Lower leg skin (tissue), 3 donors: ENCODE results near the gene ZNF33A.

Source experiments
- POLR2A ChIP-seq, 2 donors: fragments of 450-650 bp; IDR thresholded peaks; one replicate each; pipeline ENCODE4 v1.6.1; 2016 to 2017; ENCODE audit warnings: antibody characterized with exemption in 2 of 2, mild to moderate bottlenecking in 1 of 2, moderate library complexity in 1 of 2
- TF ChIP-seq, protein P1 (sequence below), 3 donors: fragments of 450-650 bp; IDR thresholded peaks; one replicate each; pipeline ENCODE4 v1.5.1; 2016; ENCODE audit warnings: antibody characterized with exemption in 3 of 3, mild to moderate bottlenecking in 3 of 3, moderate library complexity in 2 of 3

DNA sequence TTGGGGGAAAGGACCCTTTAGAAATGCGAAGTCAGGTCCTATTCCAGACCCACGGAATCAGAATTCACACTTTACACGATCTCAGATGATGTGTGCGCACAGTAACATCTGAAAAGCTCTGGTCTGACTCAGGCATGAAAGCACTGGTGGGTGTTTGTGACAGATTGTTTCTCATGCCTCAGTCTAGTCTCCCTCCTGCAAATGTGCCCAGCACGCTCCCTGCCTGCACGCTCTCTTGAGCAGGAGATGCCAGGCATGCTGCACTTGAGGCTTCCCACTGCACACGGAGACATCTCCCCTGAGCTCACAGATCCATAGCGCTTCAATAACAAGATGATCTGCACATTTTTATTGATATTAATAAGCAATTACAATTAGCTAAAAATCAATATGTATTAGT, 60.0 kb downstream of the ZNF33A start:
- TF ChIP-seq, protein P1, sequence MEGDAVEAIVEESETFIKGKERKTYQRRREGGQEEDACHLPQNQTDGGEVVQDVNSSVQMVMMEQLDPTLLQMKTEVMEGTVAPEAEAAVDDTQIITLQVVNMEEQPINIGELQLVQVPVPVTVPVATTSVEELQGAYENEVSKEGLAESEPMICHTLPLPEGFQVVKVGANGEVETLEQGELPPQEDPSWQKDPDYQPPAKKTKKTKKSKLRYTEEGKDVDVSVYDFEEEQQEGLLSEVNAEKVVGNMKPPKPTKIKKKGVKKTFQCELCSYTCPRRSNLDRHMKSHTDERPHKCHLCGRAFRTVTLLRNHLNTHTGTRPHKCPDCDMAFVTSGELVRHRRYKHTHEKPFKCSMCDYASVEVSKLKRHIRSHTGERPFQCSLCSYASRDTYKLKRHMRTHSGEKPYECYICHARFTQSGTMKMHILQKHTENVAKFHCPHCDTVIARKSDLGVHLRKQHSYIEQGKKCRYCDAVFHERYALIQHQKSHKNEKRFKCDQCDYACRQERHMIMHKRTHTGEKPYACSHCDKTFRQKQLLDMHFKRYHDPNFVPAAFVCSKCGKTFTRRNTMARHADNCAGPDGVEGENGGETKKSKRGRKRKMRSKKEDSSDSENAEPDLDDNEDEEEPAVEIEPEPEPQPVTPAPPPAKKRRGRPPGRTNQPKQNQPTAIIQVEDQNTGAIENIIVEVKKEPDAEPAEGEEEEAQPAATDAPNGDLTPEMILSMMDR (IDR thresholded peaks at IDR 0.05): no peak
- TF ChIP-seq POLR2A (IDR thresholded peaks at IDR 0.05): no peak
